Uterus (tissue), 2 donors: ENCODE measurements around the gene SIRPD.

Experiments
- POLR2A ChIP-seq, 2 donors: fragments of 450-650 bp; IDR thresholded peaks; one replicate each; pipeline ENCODE4 v1.6.1; 2016; ENCODE audit warnings: antibody characterized with exemption in 2 of 2, mild to moderate bottlenecking in 1 of 2, moderate library complexity in 1 of 2
- TF ChIP-seq, protein P1 (sequence below), 4 experiments: fragments of 200-600 bp in 2 of 4; fragments of 450-650 bp in 2 of 4; sonication (generic) in 2 of 4; IDR thresholded peaks; one replicate each; pipeline ENCODE4 v1.5.1; 2016 to 2019; ENCODE audit warnings: antibody characterized with exemption in 4 of 4, mild to moderate bottlenecking in 2 of 4, moderate library complexity in 1 of 4

DNA sequence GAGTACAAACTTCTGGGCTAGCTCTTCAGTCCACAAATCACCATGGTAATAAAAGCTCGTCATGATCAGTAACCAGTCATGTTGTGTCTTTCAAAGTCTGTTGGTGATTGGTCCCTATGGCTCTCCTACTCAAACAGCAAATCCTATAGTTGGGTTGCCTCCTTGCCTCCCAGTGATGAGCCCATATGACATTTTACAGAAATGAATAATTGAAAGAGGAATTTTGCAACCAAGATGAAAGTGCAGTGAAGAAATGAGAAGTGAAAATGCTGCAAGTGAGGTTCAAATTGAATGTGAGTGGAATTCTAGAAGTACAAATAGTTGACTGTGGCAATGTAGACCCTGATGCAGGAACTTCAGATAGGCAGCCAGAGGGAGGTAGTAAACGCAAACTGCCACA is 5.1 kb upstream of the SIRPD start:
- TF ChIP-seq, protein P1, sequence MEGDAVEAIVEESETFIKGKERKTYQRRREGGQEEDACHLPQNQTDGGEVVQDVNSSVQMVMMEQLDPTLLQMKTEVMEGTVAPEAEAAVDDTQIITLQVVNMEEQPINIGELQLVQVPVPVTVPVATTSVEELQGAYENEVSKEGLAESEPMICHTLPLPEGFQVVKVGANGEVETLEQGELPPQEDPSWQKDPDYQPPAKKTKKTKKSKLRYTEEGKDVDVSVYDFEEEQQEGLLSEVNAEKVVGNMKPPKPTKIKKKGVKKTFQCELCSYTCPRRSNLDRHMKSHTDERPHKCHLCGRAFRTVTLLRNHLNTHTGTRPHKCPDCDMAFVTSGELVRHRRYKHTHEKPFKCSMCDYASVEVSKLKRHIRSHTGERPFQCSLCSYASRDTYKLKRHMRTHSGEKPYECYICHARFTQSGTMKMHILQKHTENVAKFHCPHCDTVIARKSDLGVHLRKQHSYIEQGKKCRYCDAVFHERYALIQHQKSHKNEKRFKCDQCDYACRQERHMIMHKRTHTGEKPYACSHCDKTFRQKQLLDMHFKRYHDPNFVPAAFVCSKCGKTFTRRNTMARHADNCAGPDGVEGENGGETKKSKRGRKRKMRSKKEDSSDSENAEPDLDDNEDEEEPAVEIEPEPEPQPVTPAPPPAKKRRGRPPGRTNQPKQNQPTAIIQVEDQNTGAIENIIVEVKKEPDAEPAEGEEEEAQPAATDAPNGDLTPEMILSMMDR (IDR thresholded peaks at IDR 0.05), result no peak
- TF ChIP-seq POLR2A (IDR thresholded peaks at IDR 0.05), result no peak
